SK-N-SH treated with all-trans-retinoic acid at 6 μM for 48 hours (cell line): Measurements from ENCODE around the gene TNPO1.

ENCODE experiments used
- ATAC-seq: fragments of 200-7000 bp; cut with Tn5 transposase; 3 replicates; pipeline ENCODE4 v1.9.1; 2020; ENCODE audit warnings: mild to moderate bottlenecking, moderate library complexity
- BACH2 ChIP-seq: fragments of 250-450 bp; sonication (Bioruptor Pico); IDR thresholded peaks from 2 replicates; pipeline ENCODE4 v1.9.0; 2021; ENCODE audit warnings: mild to moderate bottlenecking, borderline replicate concordance
- CSDC2 ChIP-seq: fragments of 250-450 bp; sonication (Bioruptor Pico); IDR thresholded peaks from 2 replicates; pipeline ENCODE4 v1.5.0; 2020; ENCODE audit warnings: mild to moderate bottlenecking, moderate library complexity
- CSRNP3 ChIP-seq: fragments of 250-450 bp; sonication (Bioruptor Pico); IDR thresholded peaks from 2 replicates; pipeline ENCODE4 v1.5.1; 2021; ENCODE audit warnings: mild to moderate bottlenecking, moderate library complexity
- ESRRG ChIP-seq: fragments of 250-450 bp; sonication (Bioruptor Pico); IDR thresholded peaks from 2 replicates; pipeline ENCODE4 v1.6.1; 2021; ENCODE audit warnings: mild to moderate bottlenecking
- GLIS3 ChIP-seq: fragments of 250-450 bp; sonication (Bioruptor Pico); IDR thresholded peaks from 2 replicates; pipeline ENCODE4 v1.5.0; 2020; ENCODE audit warnings: mild to moderate bottlenecking, moderate library complexity
- ISL1 ChIP-seq: fragments of 250-450 bp; sonication (Bioruptor Pico); IDR thresholded peaks from 2 replicates; pipeline ENCODE4 v2.1.2; 2022; ENCODE audit warnings: mild to moderate bottlenecking, moderate library complexity
- OSR1 ChIP-seq: fragments of 250-450 bp; sonication (Bioruptor Pico); IDR thresholded peaks from 2 replicates; pipeline ENCODE4 v1.8.0; 2022; ENCODE audit warnings: moderate library complexity, mild to moderate bottlenecking, inconsistent platforms
- PPARA ChIP-seq: fragments of 250-450 bp; sonication (Bioruptor Pico); IDR thresholded peaks from 2 replicates; pipeline ENCODE4 v1.5.0; 2020; ENCODE audit warnings: mild to moderate bottlenecking, borderline replicate concordance
- RARB ChIP-seq: fragments of 250-450 bp; sonication (Bioruptor Pico); IDR thresholded peaks from 2 replicates; pipeline ENCODE4 v1.8.0; 2021; ENCODE audit warnings: mild to moderate bottlenecking, moderate library complexity
- TCF4 ChIP-seq: fragments of 250-450 bp; sonication (Bioruptor Pico); IDR thresholded peaks from 2 replicates; pipeline ENCODE4 v1.8.0; 2021; ENCODE audit warnings: mild to moderate bottlenecking, moderate library complexity, borderline replicate concordance
- TOX ChIP-seq: fragments of 250-450 bp; sonication (Bioruptor Pico); IDR thresholded peaks from 2 replicates; pipeline ENCODE4 v1.8.0; 2021; ENCODE audit warnings: mild to moderate bottlenecking, moderate library complexity, borderline replicate concordance
- ZC3H10 ChIP-seq: fragments of 250-450 bp; sonication (Bioruptor Pico); IDR thresholded peaks from 2 replicates; pipeline ENCODE4 v1.5.1; 2021; ENCODE audit warnings: mild to moderate bottlenecking, moderate library complexity
- ZFP3 ChIP-seq: fragments of 250-450 bp; sonication (Bioruptor Pico); IDR thresholded peaks from 2 replicates; pipeline ENCODE4 v1.5.0; 2020; ENCODE audit warnings: mild to moderate bottlenecking, moderate library complexity
- ZFP30 ChIP-seq: fragments of 450-650 bp; formaldehyde crosslinking; IDR thresholded peaks from 2 replicates; pipeline ENCODE4 v1.5.0; 2022; ENCODE audit warnings: mild to moderate bottlenecking, moderate library complexity
- ZNF565 ChIP-seq: fragments of 450-650 bp; formaldehyde crosslinking; conservative IDR thresholded peaks from 2 replicates; pipeline ENCODE4 v1.5.0; 2020; ENCODE audit warnings: low read depth, mild to moderate bottlenecking, moderate library complexity
- ZNF70 ChIP-seq: fragments of 450-650 bp; formaldehyde crosslinking; IDR thresholded peaks from 2 replicates; pipeline ENCODE4 v1.5.0; 2020; ENCODE audit warnings: mild to moderate bottlenecking, moderate library complexity
- ZNF8 ChIP-seq: fragments of 450-650 bp; formaldehyde crosslinking; IDR thresholded peaks from 2 replicates; pipeline ENCODE4 v1.5.0; 2020; ENCODE audit warnings: mild to moderate bottlenecking, moderate library complexity
- TF ChIP-seq, protein P1 (sequence below): fragments of 250-450 bp; sonication (Bioruptor Pico); IDR thresholded peaks from 2 replicates; pipeline ENCODE4 v1.5.1; 2020; ENCODE audit warnings: low read depth, mild to moderate bottlenecking, moderate library complexity
- TF ChIP-seq, protein P2 (sequence below): fragments of 250-450 bp; sonication (Bioruptor Pico); IDR thresholded peaks from 2 replicates; pipeline ENCODE4 v1.8.0; 2021; ENCODE audit warnings: low read depth, mild to moderate bottlenecking, moderate library complexity, borderline replicate concordance

TNPO1 gene

DNA sequence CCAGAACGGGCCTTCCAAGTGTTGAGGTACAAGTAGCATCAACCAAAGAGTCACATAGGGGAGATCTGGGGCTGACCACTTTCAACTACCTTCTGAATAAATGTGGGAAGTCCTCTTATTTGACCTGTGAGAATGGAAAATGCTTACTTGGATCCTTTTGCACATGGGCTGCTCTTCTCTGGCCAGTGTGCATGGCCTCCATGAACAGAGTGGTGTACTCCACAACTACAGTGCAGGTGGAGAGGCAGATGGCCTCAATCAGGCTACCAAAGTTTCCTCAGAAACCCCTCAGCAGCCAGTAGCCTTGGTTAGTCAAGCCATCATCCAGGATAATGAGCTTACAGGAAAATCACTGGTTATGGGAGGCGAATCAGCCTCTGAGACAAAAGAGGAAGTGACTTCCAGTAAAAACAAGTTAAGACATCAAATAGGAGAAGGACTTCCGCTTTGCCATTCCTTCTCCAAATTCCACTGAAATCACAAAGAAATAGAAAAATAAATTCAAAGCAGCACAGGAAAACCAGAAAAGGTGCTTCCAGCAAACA lies 121.1 kb downstream of the TNPO1 start (continued):
- TF ChIP-seq, protein P1, sequence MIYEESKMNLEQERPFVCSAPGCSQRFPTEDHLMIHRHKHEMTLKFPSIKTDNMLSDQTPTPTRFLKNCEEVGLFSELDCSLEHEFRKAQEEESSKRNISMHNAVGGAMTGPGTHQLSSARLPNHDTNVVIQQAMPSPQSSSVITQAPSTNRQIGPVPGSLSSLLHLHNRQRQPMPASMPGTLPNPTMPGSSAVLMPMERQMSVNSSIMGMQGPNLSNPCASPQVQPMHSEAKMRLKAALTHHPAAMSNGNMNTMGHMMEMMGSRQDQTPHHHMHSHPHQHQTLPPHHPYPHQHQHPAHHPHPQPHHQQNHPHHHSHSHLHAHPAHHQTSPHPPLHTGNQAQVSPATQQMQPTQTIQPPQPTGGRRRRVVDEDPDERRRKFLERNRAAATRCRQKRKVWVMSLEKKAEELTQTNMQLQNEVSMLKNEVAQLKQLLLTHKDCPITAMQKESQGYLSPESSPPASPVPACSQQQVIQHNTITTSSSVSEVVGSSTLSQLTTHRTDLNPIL = no peak
- TF ChIP-seq ZC3H10 (CRISPR knock-in tag) (no peak), ZFP30 (no peak), GLIS3 (CRISPR knock-in tag) (no peak)

DNA sequence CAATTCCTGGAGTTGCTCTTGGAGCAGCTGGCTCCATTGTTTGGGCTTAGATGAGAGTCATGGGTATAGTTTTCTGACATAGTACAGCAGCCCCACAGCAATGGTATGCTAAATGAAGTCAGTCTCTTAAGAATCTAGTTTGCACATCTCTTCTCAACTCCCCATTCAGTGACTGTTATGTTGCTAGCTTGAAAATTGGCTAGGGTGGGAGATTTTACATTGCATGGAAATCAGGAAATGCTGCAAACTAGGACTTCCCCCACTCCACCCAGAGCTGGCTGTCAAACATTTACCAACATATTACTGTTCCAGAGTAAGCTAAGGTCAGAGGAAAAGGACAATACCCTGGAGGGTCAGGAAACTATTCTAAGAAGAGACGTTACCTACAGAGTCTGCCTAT lies 121.7 kb downstream of the TNPO1 start:
- ATAC-seq = no peak

DNA sequence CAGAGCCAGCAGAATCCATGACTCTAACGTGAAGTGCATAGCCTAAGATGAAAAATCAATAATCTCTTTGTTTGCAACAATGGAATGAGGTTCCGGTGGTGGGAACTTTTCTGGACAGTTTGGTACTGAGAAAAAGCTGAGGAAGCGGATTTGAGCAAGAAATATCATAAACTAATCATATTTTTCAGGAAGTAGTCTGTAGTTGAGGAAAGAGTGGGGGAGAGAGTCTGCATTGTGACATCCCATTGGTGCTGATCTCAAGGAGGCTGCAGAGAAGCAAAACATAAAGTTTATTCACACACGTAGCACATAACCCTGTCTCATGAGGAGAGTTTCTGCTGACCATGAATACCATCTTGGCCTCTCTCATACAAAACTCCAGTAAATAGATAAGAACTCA lies 123.6 kb downstream of the TNPO1 start:
- TF ChIP-seq ZNF8 (CRISPR knock-in tag) (no peak), ZFP30 (no peak), RARB (CRISPR knock-in tag) (no peak), ZFP3 (CRISPR knock-in tag) (no peak), ZNF70 (CRISPR knock-in tag) (no peak)
- TF ChIP-seq, all 23 proteins: peak for 0

More for the DNA sequence above, 121.7 kb downstream of the TNPO1 start:
- TF ChIP-seq RARB (CRISPR knock-in tag) (no peak), TOX (no peak), OSR1 (no peak), TCF4 (no peak)
- TF ChIP-seq, protein P2, sequence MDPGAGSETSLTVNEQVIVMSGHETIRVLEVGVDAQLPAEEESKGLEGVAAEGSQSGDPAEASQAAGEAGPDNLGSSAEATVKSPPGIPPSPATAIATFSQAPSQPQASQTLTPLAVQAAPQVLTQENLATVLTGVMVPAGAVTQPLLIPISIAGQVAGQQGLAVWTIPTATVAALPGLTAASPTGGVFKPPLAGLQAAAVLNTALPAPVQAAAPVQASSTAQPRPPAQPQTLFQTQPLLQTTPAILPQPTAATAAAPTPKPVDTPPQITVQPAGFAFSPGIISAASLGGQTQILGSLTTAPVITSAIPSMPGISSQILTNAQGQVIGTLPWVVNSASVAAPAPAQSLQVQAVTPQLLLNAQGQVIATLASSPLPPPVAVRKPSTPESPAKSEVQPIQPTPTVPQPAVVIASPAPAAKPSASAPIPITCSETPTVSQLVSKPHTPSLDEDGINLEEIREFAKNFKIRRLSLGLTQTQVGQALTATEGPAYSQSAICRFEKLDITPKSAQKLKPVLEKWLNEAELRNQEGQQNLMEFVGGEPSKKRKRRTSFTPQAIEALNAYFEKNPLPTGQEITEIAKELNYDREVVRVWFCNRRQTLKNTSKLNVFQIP (CRISPR knock-in tag) = no peak

GRCh38 chr5:72943307-72943706 lies 126.8 kb downstream of the TNPO1 start:
- ATAC-seq = no peak
- TF ChIP-seq ZNF565 (CRISPR knock-in tag) = no peak
- no peak for TF ChIP-seq BACH2 (CRISPR knock-in tag)
- TF ChIP-seq ESRRG (CRISPR knock-in tag) = no peak
- no peak for TF ChIP-seq CSDC2
- TF ChIP-seq ZNF8 (CRISPR knock-in tag) = no peak
- no peak for TF ChIP-seq ZFP30
- TF ChIP-seq ISL1 = no peak
- TF ChIP-seq, protein P2 (CRISPR knock-in tag) = no peak
- TF ChIP-seq PPARA (CRISPR knock-in tag) = no peak
- no peak for TF ChIP-seq ZNF70 (CRISPR knock-in tag)

More for the DNA sequence above, 123.6 kb downstream of the TNPO1 start:
- no peak for ATAC-seq

GRCh38 chr5:72947498-72947897 lies 131.0 kb downstream of the TNPO1 start:
- no peak for ATAC-seq

More at GRCh38 chr5:72947498-72947897, 131.0 kb downstream of the TNPO1 start:
- TF ChIP-seq RARB (CRISPR knock-in tag) (no peak), ZC3H10 (CRISPR knock-in tag) (no peak), CSRNP3 (CRISPR knock-in tag) (no peak), PPARA (CRISPR knock-in tag) (no peak), ESRRG (CRISPR knock-in tag) (no peak), ZNF70 (CRISPR knock-in tag) (no peak), CSDC2 (no peak), ZNF565 (CRISPR knock-in tag) (no peak), ISL1 (no peak)
- TF ChIP-seq, protein P2 (CRISPR knock-in tag) = no peak
- TF ChIP-seq, all 23 proteins: peak for 0
